Measurements from ENCODE around the gene PERM1. TPM values are rescaled to one million over a fixed set of nuclear protein-coding genes. Genes with fewer than 3 reads are reported as not detected.
A peak's percentile ranks its signal among the peaks of the same experiment; 100 is the strongest.

PERM1 gene
- total and polyA plus RNA-seq, 9 of the 15 experiments (the other 6 are each of a cell fraction or from before 2014, with no cell fraction given): not detected

GRCh38 chr1:1000357-1001056 lies 18.6 kb upstream of the PERM1 start (continued):
- peak; percentile 39; the same call in 1 of the 2 replicates for TF ChIP-seq IRF9 (tag; IDR thresholded peaks at IDR 0.05)
- no peak for TF ChIP-seq ZNF384 (IDR thresholded peaks at IDR 0.05; ENCODE audit: low read depth, low read length)
- TF ChIP-seq SMAD4 (CRISPR knock-in tag; conservative IDR thresholded peaks at IDR 0.05): peak; percentile 85
- TF ChIP-seq FOXK2 (conservative IDR thresholded peaks at IDR 0.05 in 1 of 2, IDR thresholded peaks at IDR 0.05 in 1 of 2; ENCODE audit: low read depth in 2 of 2): peak; percentile 23 to 57; a peak in 3 of 4 replicates
- TF ChIP-seq, protein P1, sequence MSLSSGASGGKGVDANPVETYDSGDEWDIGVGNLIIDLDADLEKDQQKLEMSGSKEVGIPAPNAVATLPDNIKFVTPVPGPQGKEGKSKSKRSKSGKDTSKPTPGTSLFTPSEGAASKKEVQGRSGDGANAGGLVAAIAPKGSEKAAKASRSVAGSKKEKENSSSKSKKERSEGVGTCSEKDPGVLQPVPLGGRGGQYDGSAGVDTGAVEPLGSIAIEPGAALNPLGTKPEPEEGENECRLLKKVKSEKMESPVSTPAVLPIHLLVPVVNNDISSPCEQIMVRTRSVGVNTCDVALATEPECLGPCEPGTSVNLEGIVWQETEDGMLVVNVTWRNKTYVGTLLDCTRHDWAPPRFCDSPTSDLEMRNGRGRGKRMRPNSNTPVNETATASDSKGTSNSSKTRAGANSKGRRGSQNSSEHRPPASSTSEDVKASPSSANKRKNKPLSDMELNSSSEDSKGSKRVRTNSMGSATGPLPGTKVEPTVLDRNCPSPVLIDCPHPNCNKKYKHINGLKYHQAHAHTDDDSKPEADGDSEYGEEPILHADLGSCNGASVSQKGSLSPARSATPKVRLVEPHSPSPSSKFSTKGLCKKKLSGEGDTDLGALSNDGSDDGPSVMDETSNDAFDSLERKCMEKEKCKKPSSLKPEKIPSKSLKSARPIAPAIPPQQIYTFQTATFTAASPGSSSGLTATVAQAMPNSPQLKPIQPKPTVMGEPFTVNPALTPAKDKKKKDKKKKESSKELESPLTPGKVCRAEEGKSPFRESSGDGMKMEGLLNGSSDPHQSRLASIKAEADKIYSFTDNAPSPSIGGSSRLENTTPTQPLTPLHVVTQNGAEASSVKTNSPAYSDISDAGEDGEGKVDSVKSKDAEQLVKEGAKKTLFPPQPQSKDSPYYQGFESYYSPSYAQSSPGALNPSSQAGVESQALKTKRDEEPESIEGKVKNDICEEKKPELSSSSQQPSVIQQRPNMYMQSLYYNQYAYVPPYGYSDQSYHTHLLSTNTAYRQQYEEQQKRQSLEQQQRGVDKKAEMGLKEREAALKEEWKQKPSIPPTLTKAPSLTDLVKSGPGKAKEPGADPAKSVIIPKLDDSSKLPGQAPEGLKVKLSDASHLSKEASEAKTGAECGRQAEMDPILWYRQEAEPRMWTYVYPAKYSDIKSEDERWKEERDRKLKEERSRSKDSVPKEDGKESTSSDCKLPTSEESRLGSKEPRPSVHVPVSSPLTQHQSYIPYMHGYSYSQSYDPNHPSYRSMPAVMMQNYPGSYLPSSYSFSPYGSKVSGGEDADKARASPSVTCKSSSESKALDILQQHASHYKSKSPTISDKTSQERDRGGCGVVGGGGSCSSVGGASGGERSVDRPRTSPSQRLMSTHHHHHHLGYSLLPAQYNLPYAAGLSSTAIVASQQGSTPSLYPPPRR (CRISPR knock-in tag; IDR thresholded peaks at IDR 0.05; ENCODE audit: borderline replicate concordance): peak; percentile 98
- TF ChIP-seq, protein P2, sequence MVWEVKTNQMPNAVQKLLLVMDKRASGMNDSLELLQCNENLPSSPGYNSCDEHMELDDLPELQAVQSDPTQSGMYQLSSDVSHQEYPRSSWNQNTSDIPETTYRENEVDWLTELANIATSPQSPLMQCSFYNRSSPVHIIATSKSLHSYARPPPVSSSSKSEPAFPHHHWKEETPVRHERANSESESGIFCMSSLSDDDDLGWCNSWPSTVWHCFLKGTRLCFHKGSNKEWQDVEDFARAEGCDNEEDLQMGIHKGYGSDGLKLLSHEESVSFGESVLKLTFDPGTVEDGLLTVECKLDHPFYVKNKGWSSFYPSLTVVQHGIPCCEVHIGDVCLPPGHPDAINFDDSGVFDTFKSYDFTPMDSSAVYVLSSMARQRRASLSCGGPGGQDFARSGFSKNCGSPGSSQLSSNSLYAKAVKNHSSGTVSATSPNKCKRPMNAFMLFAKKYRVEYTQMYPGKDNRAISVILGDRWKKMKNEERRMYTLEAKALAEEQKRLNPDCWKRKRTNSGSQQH (CRISPR knock-in tag; IDR thresholded peaks at IDR 0.05): peak; percentile 85
- TF ChIP-seq TBP (optimal IDR thresholded peaks at IDR 0.05; ENCODE audit: low read depth, low read length): peak; percentile 68
- peak; percentile 89 for TF ChIP-seq GATAD2B (IDR thresholded peaks at IDR 0.05; ENCODE audit: borderline replicate concordance)
- peak in 1 of 2 experiments; percentile 35; a peak in 1 of 4 replicates for TF ChIP-seq SIN3A (IDR thresholded peaks at IDR 0.05; ENCODE audit: borderline replicate concordance in 2 of 2, control insufficient read depth in 1 of 2, low read depth in 2 of 2, low read length in 2 of 2)
- TF ChIP-seq TEAD1 (CRISPR knock-in tag; IDR thresholded peaks at IDR 0.05): peak; percentile 79 to 96
- peak; percentile 96 for TF ChIP-seq TFAP4 (CRISPR knock-in tag; IDR thresholded peaks at IDR 0.05; ENCODE audit: borderline replicate concordance)
- TF ChIP-seq, protein P3, sequence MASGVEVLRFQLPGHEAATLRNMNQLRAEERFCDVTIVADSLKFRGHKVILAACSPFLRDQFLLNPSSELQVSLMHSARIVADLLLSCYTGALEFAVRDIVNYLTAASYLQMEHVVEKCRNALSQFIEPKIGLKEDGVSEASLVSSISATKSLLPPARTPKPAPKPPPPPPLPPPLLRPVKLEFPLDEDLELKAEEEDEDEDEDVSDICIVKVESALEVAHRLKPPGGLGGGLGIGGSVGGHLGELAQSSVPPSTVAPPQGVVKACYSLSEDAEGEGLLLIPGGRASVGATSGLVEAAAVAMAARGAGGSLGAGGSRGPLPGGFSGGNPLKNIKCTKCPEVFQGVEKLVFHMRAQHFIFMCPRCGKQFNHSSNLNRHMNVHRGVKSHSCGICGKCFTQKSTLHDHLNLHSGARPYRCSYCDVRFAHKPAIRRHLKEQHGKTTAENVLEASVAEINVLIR (CRISPR knock-in tag; IDR thresholded peaks at IDR 0.05): peak; percentile 100
- TF ChIP-seq ZNF431 (CRISPR knock-in tag; IDR thresholded peaks at IDR 0.05): peak; percentile 93
- TF ChIP-seq MCM5 (IDR thresholded peaks at IDR 0.05; ENCODE audit: low read depth): no peak
- peak; percentile 60 for TF ChIP-seq HNRNPLL (IDR thresholded peaks at IDR 0.05; ENCODE audit: low read depth, low read length, poor library complexity, severe bottlenecking)
- TF ChIP-seq ELF1 (tag; IDR thresholded peaks at IDR 0.05): no peak

Measured in K562 (cell line).